Middle frontal gyrus (tissue), 1 donor: Measurements from ENCODE around the gene FTH1.

Experiments used
- DNase-seq: peaks from one replicate; pipeline ENCODE4 v3.0.0-alpha.2; 2015; ENCODE audit warnings: low spot score; ENCODE audit errors: extremely low spot score

The FTH1 gene

GRCh38 chr11:61917334-61918109 lies 49.9 kb downstream of the FTH1 start, which contains the start of gene RAB3IL1:
TSS of gene RAB3IL1 (minus strand) at chr11:61917566. CDS start at chr11:61917367, 199 bp downstream.
- DNase-seq, result no peak

DNA sequence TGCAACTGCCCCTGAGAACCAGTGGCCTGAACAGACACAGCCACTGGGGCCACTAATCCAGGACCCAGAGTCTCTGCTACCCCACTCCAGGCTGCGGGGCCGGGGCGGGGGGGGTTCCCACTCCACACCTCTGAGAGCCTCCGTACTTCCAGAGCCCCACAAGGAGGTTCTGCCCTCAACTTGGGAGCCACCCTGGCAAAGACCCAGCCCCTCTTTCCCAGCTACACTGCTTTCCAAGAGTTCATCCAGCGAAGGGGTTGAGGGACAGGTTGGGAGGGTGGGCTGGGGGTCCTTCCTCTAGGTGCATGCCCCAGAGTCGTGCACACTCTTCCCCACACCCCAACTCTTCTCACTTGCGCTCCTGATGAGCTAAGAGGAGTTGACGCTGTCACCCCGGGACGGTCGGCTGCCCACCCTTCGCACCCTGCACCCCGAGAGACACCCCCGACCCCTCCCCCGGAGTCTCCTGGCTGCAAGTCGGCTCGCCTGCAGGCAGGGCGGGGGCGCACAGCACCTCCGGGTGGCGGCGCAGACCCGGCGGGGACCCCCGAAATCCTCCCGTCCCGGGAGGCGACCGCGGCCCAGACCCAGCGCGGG lies 50.6 kb downstream of the FTH1 start:
- DNase-seq, result no peak

DNA sequence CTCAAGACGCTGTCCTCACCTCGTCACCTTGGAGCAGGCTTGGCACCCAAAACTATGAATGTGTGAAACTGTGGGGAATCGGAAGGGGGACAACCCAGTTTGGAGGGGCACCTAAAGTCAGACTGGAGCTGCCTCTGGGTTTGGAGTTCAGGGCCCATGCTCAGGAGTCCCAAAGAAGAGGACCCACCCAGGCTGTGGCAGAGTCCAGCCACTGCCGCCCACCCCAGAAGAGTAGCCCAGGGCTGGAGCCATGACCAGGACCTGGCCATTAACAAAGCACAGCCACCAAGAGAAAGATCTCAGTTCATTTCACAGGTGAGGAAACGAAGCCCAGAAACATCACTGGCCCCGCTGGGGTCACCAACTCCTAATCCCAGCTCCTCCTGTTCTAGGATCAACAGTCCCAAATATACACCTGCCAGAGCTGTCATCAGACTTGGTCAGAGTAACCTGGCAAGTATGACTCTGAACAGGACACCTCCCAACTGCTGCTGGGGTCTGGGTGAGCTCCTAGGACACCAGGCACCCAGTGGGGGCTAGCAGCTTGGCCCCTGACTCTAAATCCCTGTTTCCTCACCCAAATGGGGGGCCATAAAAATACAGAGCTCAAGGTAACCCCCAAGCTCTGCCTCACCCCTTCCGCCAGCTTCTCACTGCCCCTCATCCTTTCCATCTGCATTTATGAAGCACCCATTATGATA lies 52.8 kb downstream of the FTH1 start:
- no peak for DNase-seq
